IPS DF 6.9 (cell line): Measurements from ENCODE around the gene CAMTA1.

Source experiments
- DNase-seq: peaks from one replicate; pipeline ENCODE4 v3.0.0-alpha.2; 2013; ENCODE audit warnings: low read depth, low spot score
- H3K27ac ChIP-seq: one replicate; pipeline ENCODE4 v1.5.1; 2013; ENCODE audit warnings: low read length, control low read depth
- H3K27me3 ChIP-seq: 2 replicates; pipeline ENCODE4 v1.6.1; 2013; ENCODE audit warnings: mild to moderate bottlenecking, low read length; ENCODE audit not compliant: control insufficient read depth, insufficient read depth
- H3K36me3 ChIP-seq: 2 replicates; pipeline ENCODE4 v1.6.1; 2013; ENCODE audit warnings: low read length; ENCODE audit not compliant: control insufficient read depth, insufficient read depth
- H3K4me1 ChIP-seq: 2 replicates; pipeline ENCODE4 v1.6.1; 2013; ENCODE audit warnings: low read length; ENCODE audit not compliant: control insufficient read depth, insufficient read depth
- H3K4me3 ChIP-seq: 2 replicates; pipeline ENCODE4 v1.5.1; 2013; ENCODE audit warnings: mild to moderate bottlenecking, low read length
- H3K9me3 ChIP-seq: 2 replicates; pipeline ENCODE4 v1.6.1; 2013; ENCODE audit warnings: low read length, inconsistent platforms; ENCODE audit not compliant: control insufficient read depth, insufficient read depth
- WGBS: extraction: QIAGEN DNeasy Blood & Tissue Kit; methylation state at CpG from one replicate; pipeline ENCODE4 v1.1.7; 2013; ENCODE audit warnings: mixed read lengths, missing lambda C conversion rate; ENCODE audit not compliant: insufficient read length, insufficient coverage; 5-methylcytosine and 5-hydroxymethylcytosine counted together

The CAMTA1 gene

GRCh38 chr1:7178336-7178735 lies 393.1 kb downstream of the CAMTA1 start:
- Histone ChIP-seq H3K27ac (no peak overlapping the region), H3K36me3 (no peaks in the 10 kb centered on the region), H3K9me3 (no peaks in the 10 kb centered on the region), H3K4me3 (no peak overlapping the region), H3K27me3 (no peaks in the 10 kb centered on the region), H3K4me1 (no peaks in the 10 kb centered on the region; the same call in 1 of the 2 replicates)
- DNase-seq = no peak
- no CpG with 5 or more reads among the region's 4 CpGs for WGBS

- no CpG with 5 or more reads among the region's 3 CpGs for WGBS
- H3K27ac ChIP-seq = no peak overlapping the region
- no peaks in the 10 kb centered on the region; the same call in 1 of the 2 replicates for H3K4me1 ChIP-seq
- H3K4me3 ChIP-seq = no peak overlapping the region
- no peaks in the 10 kb centered on the region for H3K9me3 ChIP-seq
- no peak for DNase-seq
- H3K36me3 ChIP-seq = no peaks in the 10 kb centered on the region
- no peaks in the 10 kb centered on the region for H3K27me3 ChIP-seq
Observed at GRCh38 chr1:7178741-7179140, 393.5 kb downstream of the CAMTA1 start.

GRCh38 chr1:7185721-7186120 lies 400.5 kb downstream of the CAMTA1 start:
- Histone ChIP-seq H3K27ac (no peak overlapping the region), H3K4me1 (no peaks in the 10 kb centered on the region), H3K36me3 (no peaks in the 10 kb centered on the region), H3K4me3 (no peak overlapping the region), H3K9me3 (no peaks in the 10 kb centered on the region), H3K27me3 (no peaks in the 10 kb centered on the region)
- no CpG with 5 or more reads among the region's 8 CpGs for WGBS
- no peak for DNase-seq

- no CpG with 5 or more reads among the region's 8 CpGs for WGBS
- H3K27me3 ChIP-seq = no peaks in the 10 kb centered on the region
- H3K27ac ChIP-seq = no peak overlapping the region
- no peaks in the 10 kb centered on the region for H3K4me1 ChIP-seq
- no peak for DNase-seq
- H3K9me3 ChIP-seq = no peaks in the 10 kb centered on the region
- no peak overlapping the region for H3K4me3 ChIP-seq
- H3K36me3 ChIP-seq = no peaks in the 10 kb centered on the region
Observed at GRCh38 chr1:7186382-7187111, 401.3 kb downstream of the CAMTA1 start.

- Histone ChIP-seq H3K9me3 (no peaks in the 10 kb centered on the region), H3K4me1 (no peaks in the 10 kb centered on the region), H3K4me3 (no peak overlapping the region), H3K36me3 (no peaks in the 10 kb centered on the region), H3K27me3 (no peaks in the 10 kb centered on the region), H3K27ac (no peak overlapping the region)
- no peak for DNase-seq
- WGBS = no CpG with 5 or more reads among the region's 4 CpGs
Observed at GRCh38 chr1:7187112-7187493, 401.8 kb downstream of the CAMTA1 start.

GRCh38 chr1:7190261-7190660 lies 405.0 kb downstream of the CAMTA1 start:
- H3K4me3 ChIP-seq = no peak overlapping the region
- no peaks in the 10 kb centered on the region for H3K4me1 ChIP-seq
- H3K36me3 ChIP-seq = no peaks in the 10 kb centered on the region
- no peaks in the 10 kb centered on the region for H3K9me3 ChIP-seq
- no peaks in the 10 kb centered on the region for H3K27me3 ChIP-seq
- WGBS = no CpG with 5 or more reads among the region's 3 CpGs
- H3K27ac ChIP-seq = no peak overlapping the region
- DNase-seq = no peak

GRCh38 chr1:7192453-7192852 lies 407.2 kb downstream of the CAMTA1 start:
- no peak for DNase-seq
- H3K36me3 ChIP-seq = no peaks in the 10 kb centered on the region
- H3K27me3 ChIP-seq = no peaks in the 10 kb centered on the region
- no peak overlapping the region for H3K4me3 ChIP-seq
- H3K4me1 ChIP-seq = no peaks in the 10 kb centered on the region
- no CpG with 5 or more reads among the region's 10 CpGs for WGBS
- no peak overlapping the region for H3K27ac ChIP-seq
- H3K9me3 ChIP-seq = no peaks in the 10 kb centered on the region

DNA sequence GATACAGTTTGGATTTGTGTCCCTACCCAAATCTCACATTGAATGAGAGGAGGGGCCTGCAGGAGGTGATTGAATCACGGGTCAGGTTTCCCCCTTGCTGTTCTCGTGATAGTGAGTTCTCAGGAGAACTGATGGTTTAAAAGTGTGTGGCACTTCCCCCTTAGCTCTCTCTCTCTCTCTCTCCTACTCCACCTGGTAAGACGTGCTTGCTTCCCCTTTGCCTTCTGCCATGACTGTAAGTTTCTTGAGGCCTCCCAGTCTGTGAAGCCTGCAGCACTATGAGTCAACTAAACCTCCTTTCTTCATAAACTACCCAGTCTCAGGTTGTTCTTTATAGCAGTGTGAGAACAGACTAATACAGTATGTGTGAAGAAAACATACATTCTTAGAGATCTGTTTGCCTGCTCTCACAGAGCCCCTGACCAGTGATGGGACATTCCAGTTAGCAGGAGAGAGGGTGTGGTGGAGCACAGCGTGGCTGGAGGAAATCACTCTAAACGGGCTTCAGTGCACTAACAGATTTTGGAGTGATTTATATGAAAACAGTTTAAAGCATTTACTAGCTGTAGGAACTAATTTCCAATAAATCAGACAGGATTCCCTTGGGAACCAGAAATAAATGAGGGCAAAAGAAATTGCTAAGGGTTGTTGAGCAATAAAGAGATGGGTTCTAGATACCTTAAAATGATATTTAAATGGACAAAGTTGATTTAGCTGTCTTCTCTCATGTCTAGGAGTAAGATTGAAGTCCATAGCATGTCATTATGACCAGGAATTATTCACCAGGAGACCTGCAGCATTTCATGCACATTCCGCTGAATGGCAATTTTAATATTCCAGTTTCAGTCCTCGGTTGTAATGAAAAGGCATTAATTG lies 411.0 kb downstream of the CAMTA1 start:
- Histone ChIP-seq H3K4me1 (peaks cover 1% of the 10 kb centered on the region; the same call in 1 of the 2 replicates), H3K4me3 (no peak overlapping the region), H3K9me3 (no peaks in the 10 kb centered on the region), H3K27me3 (no peaks in the 10 kb centered on the region), H3K36me3 (no peaks in the 10 kb centered on the region), H3K27ac (no peak overlapping the region)
- no peak for DNase-seq
- no CpG with 5 or more reads among the region's 7 CpGs for WGBS

GRCh38 chr1:7198664-7199063 lies 413.4 kb downstream of the CAMTA1 start:
- peaks cover 1% of the 10 kb centered on the region; the same call in 1 of the 2 replicates for H3K4me1 ChIP-seq
- no CpG with 5 or more reads among the region's 5 CpGs for WGBS
- H3K9me3 ChIP-seq = no peaks in the 10 kb centered on the region
- H3K27me3 ChIP-seq = no peaks in the 10 kb centered on the region
- H3K36me3 ChIP-seq = no peaks in the 10 kb centered on the region
- H3K4me3 ChIP-seq = no peak overlapping the region
- no peak overlapping the region for H3K27ac ChIP-seq
- DNase-seq = no peak

DNA sequence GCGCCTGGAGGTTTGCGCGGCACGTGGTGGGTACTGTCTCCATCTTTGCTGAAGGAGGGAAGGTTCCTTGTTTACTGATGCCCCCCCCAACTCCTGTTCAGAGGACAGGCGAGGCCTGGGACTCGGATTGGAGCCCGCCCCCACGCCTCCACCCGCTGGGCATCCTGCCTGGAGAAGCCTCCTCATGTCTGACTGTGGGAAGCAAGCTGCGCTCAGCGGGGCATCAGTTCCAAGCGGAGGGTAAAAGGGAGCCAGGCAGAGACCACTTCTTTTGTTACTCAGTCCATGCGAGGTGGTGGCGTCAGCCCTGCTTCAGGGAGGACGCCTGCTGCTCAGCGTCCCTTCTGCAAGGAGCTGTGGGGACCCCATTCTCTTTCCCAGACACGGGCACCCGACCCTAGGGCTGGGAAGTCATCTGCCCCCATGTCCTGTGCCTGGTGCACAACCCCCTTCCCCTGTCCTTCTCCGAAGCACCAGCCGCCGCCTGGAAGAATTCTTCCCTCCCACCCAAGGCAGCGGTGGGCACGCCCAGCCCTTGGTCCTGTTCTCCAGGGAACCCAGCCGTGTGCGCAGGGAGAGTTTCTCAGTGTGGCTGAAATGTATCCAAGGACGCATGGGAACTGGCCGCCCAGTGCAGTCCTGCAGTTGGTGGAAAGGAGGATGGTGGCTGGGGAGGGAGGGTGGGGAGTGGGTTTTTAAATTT lies 414.0 kb downstream of the CAMTA1 start:
- Histone ChIP-seq H3K36me3 (no peaks in the 10 kb centered on the region), H3K4me3 (no peak overlapping the region), H3K27ac (no peak overlapping the region), H3K4me1 (peaks cover 1% of the 10 kb centered on the region; the same call in 1 of the 2 replicates), H3K9me3 (no peaks in the 10 kb centered on the region), H3K27me3 (no peaks in the 10 kb centered on the region)
- DNase-seq = no peak
- no CpG with 5 or more reads among the region's 27 CpGs for WGBS
